KMS-11 (cell line): ENCODE measurements around the gene PLGLB2.
"Not testable (repeated sequence)": the region's sequence is repeated elsewhere in the genome, so short reads cannot be mapped to it uniquely, and the experiment has no call there.

Experiments
- H2AFZ ChIP-seq: fragments of 200-600 bp; sonication (generic); 2 replicates; pipeline ENCODE4 v1.6.1; 2016; ENCODE audit warnings: antibody characterized with exemption, mixed run types, low read depth
- H3K27ac ChIP-seq: fragments of 200-600 bp; sonication (generic); 2 replicates; pipeline ENCODE4 v1.6.1; 2016; ENCODE audit warnings: mild to moderate bottlenecking, mixed run types
- H3K27me3 ChIP-seq: fragments of 200-600 bp; sonication (generic); 2 replicates; pipeline ENCODE4 v1.6.1; 2017; ENCODE audit warnings: mild to moderate bottlenecking, low read depth, mixed run types, moderate library complexity; ENCODE audit not compliant: insufficient read depth
- H3K36me3 ChIP-seq: fragments of 200-600 bp; sonication (generic); 2 replicates; pipeline ENCODE4 v1.6.1; 2017; ENCODE audit warnings: mild to moderate bottlenecking, mixed run types; ENCODE audit not compliant: insufficient read depth
- H3K4me1 ChIP-seq: fragments of 200-600 bp; sonication (generic); 2 replicates; pipeline ENCODE4 v1.6.1; 2016; ENCODE audit warnings: mild to moderate bottlenecking, low read depth, mixed run types; ENCODE audit not compliant: poor library complexity, severe bottlenecking
- H3K4me2 ChIP-seq: fragments of 200-600 bp; sonication (generic); 2 replicates; pipeline ENCODE4 v1.7.0; 2016; ENCODE audit warnings: mild to moderate bottlenecking, mixed run types
- H3K4me3 ChIP-seq: fragments of 200-600 bp; sonication (generic); IDR thresholded peaks from 2 replicates; pipeline ENCODE4 v1.6.1; 2017; ENCODE audit warnings: low read depth, low read length, mixed read lengths; ENCODE audit not compliant: insufficient read depth
- H3K79me2 ChIP-seq: fragments of 200-600 bp; sonication (generic); 2 replicates; pipeline ENCODE4 v1.6.1; 2016; ENCODE audit warnings: low read depth, mixed run types; ENCODE audit not compliant: insufficient read depth
- H3K9ac ChIP-seq: fragments of 200-600 bp; sonication (generic); 2 replicates; pipeline ENCODE4 v1.6.1; 2016; ENCODE audit warnings: mild to moderate bottlenecking, mixed run types
- H4K20me1 ChIP-seq: fragments of 200-600 bp; sonication (generic); 2 replicates; pipeline ENCODE4 v1.6.1; 2016; ENCODE audit warnings: mild to moderate bottlenecking, mixed run types; ENCODE audit not compliant: insufficient read depth

The PLGLB2 gene

DNA sequence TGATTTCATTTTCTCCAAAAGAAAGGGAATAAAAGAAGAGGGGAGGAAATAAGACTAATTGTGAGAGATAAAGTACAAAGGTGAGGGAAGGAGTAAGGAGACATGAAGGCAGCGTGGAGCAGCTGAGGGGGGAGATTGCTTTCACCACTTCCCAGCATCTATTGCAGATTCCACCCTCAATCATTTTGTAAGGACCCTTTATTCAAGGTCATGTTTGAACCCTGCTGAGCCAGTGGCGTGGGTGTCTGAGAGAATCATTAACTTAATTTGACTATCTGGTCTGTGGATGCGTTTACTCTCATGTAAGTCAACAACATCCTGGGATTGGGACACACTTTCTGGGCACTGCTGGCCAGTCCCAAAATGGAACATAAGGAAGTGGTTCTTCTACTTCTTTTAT, at the start of gene PLGLB2:
TSS of gene PLGLB2 (plus strand) at position 297 of the 400 bp plus-strand sequence. CDS start at position 364, 67 bp downstream.
- H3K79me2 ChIP-seq, H3K27me3 ChIP-seq, H3K4me3 ChIP-seq, H3K4me2 ChIP-seq, H3K4me1 ChIP-seq, H3K27ac ChIP-seq, H2AFZ ChIP-seq, H3K9ac ChIP-seq, H4K20me1 ChIP-seq, H3K36me3 ChIP-seq: not testable (repeated sequence)

DNA sequence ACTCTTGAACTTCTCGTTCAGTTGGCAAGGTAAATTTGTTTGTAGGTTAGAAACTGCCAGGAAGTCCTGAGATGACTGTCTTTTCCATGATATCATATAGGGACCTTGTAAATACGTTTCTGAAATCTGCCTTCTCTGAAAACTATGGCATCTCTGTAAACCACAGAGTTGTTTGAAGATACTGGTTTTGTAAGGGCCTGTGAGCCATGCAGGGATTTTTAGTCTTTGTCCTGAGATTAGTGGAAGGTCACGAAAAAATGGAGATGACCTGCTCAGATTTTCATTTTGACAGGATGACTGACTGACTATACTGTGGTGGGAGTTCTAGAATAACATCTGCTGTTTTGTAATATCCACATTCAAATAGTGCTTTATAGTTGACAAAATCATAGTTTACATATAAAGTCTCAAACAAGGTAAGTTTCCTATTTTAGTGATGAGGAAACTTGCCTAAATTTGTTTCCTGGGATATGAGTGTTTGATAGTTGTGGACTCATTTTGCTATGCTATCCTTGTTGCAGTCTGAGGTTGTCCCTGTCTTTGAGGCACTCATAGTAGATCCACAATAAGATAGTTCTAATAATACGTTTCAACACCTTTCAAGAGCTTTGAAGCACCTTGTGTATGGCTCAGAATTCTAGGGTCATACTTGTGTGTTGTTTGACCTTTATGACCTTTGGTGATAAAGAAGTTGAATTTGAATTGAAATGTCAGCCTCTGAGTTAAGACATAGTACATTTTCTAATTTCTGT, 43.1 kb upstream of the PLGLB2 start:
- H3K4me2 ChIP-seq, H3K9ac ChIP-seq, H2AFZ ChIP-seq, H3K4me1 ChIP-seq, H3K36me3 ChIP-seq, H3K27ac ChIP-seq, H4K20me1 ChIP-seq, H3K27me3 ChIP-seq, H3K4me3 ChIP-seq, H3K79me2 ChIP-seq: not testable (repeated sequence)

DNA sequence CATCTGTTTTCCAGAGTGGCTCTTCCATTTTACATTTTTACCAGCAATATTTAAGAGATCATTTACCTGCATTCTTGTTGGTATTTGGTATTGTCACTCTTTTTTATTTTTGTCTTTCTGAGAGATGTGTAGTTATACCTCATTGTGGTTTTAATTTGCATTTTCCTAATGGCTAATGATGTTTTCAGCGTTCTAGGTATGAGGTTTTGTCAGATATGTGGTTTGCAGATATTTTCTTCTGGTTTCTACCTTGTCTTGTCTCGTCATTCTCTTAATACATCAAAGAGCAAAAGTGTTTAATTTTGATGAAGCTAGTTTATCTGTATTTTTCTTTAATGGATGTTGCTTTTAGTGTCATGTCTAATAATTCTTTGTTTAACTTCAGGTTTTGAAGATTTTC, 39.5 kb upstream of the PLGLB2 start:
- not testable (repeated sequence) for H3K27me3 ChIP-seq, H3K27ac ChIP-seq, H3K36me3 ChIP-seq, H3K4me2 ChIP-seq, H2AFZ ChIP-seq, H3K79me2 ChIP-seq, H3K4me3 ChIP-seq, H3K9ac ChIP-seq, H4K20me1 ChIP-seq, H3K4me1 ChIP-seq

- H2AFZ ChIP-seq, H3K4me2 ChIP-seq, H3K9ac ChIP-seq, H3K27me3 ChIP-seq, H4K20me1 ChIP-seq, H3K79me2 ChIP-seq, H3K4me3 ChIP-seq, H3K27ac ChIP-seq, H3K36me3 ChIP-seq, H3K4me1 ChIP-seq: not testable (repeated sequence)
These were observed 19.8 kb upstream of the PLGLB2 start for GRCh38 chr2:87727940-87728599.

- not testable (repeated sequence) for H3K36me3 ChIP-seq, H3K79me2 ChIP-seq, H3K27me3 ChIP-seq, H3K9ac ChIP-seq, H3K4me3 ChIP-seq, H3K27ac ChIP-seq, H3K4me2 ChIP-seq, H2AFZ ChIP-seq, H4K20me1 ChIP-seq, H3K4me1 ChIP-seq
These were observed 7.0 kb upstream of the PLGLB2 start for GRCh38 chr2:87740928-87741327.

- not testable (repeated sequence) for H3K4me3 ChIP-seq, H3K9ac ChIP-seq, H3K79me2 ChIP-seq, H3K27ac ChIP-seq, H3K27me3 ChIP-seq, H2AFZ ChIP-seq, H3K36me3 ChIP-seq, H4K20me1 ChIP-seq, H3K4me1 ChIP-seq, H3K4me2 ChIP-seq
These were observed 5.3 kb upstream of the PLGLB2 start for GRCh38 chr2:87742393-87743108.

DNA sequence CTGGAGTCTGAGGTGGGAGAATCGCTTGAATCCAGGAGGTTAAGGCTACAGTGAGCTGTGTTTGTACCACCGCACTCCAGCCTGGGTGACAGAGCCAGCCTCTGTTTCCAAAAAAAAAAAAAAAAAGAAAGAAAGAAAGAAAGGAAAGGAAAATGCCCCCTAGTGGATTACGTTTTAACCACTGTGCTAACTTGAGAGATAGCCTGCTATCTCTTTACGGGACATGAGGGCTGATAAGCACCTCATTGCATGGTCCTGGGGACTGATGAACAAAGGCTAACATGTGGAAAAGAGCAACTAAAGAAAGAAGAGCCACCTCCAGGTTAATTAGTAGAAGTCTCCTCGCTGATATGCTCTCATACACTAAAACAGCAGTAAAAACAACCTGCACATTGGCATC, 4.2 kb upstream of the PLGLB2 start:
- H4K20me1 ChIP-seq: not testable (repeated sequence)

DNA sequence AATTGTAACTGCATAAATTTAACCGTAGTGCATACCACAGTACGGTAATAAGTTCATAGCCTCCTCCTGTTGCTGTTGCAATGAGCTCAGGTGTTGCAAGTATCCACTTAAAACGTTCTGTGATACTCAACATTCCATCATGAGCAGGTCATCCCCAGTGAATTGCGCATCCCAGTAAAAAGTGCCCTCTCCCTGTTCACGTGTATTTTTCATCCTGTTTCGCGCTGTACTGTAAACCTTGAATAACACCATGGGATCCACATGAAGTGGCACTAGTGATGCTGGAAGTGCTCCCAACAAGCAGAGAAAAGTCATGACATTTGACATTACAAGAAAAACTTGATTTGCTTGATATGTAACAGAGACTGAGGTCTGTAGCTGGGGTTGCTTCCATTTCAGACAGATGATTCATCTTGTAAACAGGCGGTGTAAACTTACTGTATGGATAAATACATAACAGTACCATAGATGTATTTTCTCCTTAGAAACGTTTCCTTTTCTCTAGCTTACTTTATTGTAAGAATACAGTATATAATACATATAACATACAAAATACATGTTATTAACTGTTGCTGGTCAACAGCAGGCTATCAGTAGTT, 2.4 kb upstream of the PLGLB2 start:
- not testable (repeated sequence) for H3K4me2 ChIP-seq, H2AFZ ChIP-seq, H4K20me1 ChIP-seq, H3K4me1 ChIP-seq, H3K27ac ChIP-seq, H3K27me3 ChIP-seq, H3K79me2 ChIP-seq, H3K4me3 ChIP-seq, H3K36me3 ChIP-seq, H3K9ac ChIP-seq

More for the DNA sequence above, 4.2 kb upstream of the PLGLB2 start:
- H3K79me2 ChIP-seq, H3K27ac ChIP-seq, H2AFZ ChIP-seq, H3K4me1 ChIP-seq, H3K4me3 ChIP-seq, H3K27me3 ChIP-seq, H3K9ac ChIP-seq, H3K4me2 ChIP-seq, H3K36me3 ChIP-seq: not testable (repeated sequence)

DNA sequence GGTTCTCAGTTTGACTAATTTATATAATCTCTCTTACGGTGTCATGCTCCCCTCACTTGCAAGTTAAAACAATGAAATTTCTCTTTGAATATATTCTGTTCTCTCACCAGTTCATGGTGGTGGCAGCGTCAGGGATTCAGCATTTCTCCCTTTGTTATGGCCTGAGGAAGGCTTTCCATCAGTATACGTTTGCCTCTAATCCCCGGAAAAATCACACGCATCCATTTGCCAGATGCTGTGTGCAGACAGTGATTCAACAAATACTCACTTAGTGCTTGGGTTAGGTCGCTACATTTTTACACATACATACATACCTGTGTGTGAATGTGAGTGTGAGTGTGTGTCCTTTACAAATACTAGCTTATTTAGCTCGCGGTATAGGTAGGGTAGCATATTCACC, 637 bp downstream of the PLGLB2 start:
- not testable (repeated sequence) for H3K27me3 ChIP-seq, H2AFZ ChIP-seq, H3K79me2 ChIP-seq, H3K4me3 ChIP-seq, H4K20me1 ChIP-seq, H3K36me3 ChIP-seq, H3K4me1 ChIP-seq, H3K9ac ChIP-seq, H3K27ac ChIP-seq, H3K4me2 ChIP-seq

- not testable (repeated sequence) for H3K4me3 ChIP-seq, H3K4me2 ChIP-seq, H3K4me1 ChIP-seq, H3K27ac ChIP-seq, H3K36me3 ChIP-seq, H3K27me3 ChIP-seq, H3K9ac ChIP-seq, H2AFZ ChIP-seq, H3K79me2 ChIP-seq, H4K20me1 ChIP-seq
These were observed 2.7 kb downstream of the PLGLB2 start for GRCh38 chr2:87750560-87750959.
